A673 (cell line): ENCODE results near the gene SHROOM3. TPM values are rescaled to one million over a fixed set of nuclear protein-coding genes. Genes with fewer than 3 reads are reported as not detected.

Source experiments
- BruUV-seq: library from RNA; stranded (reverse); fragments of 400-500 nt; replicated peaks from 2 replicates; lab custom pipeline; 2021; lab: Mats Ljungman, UMichigan
- CTCF ChIA-PET: fragments of 300-600 bp; sonication (Branson Sonifier 250); formaldehyde crosslinking; loops from one replicate; lab custom pipeline; 2022; ENCODE audit warnings: antibody characterized with exemption; lab: Charles Lee
- POLR2A ChIA-PET: fragments of 300-600 bp; sonication (Branson Sonifier 250); formaldehyde crosslinking; loops from one replicate; lab custom pipeline; 2022; ENCODE audit warnings: antibody characterized with exemption; ENCODE audit not compliant: low non-redundant PET; lab: Charles Lee
- DNase-seq: peaks from one replicate; pipeline ENCODE4 v3.0.0-alpha.2; 2015; ENCODE audit warnings: low spot score
- H3K27ac ChIP-seq: fragments of 200-600 bp; sonication (generic); 2 replicates; pipeline ENCODE4 v1.5.1; 2016; ENCODE audit warnings: mixed run types, low read depth, mild to moderate bottlenecking, mixed read lengths, antibody characterized with exemption, low read length; ENCODE audit not compliant: poor library complexity, severe bottlenecking
- H3K27me3 ChIP-seq: fragments of 200-600 bp; sonication (generic); replicated peaks from 2 replicates; pipeline ENCODE4 v1.6.1; 2017; ENCODE audit warnings: mixed run types, low read depth, mild to moderate bottlenecking, mixed read lengths, antibody characterized with exemption, low read length; ENCODE audit not compliant: insufficient read depth, poor library complexity
- H3K36me3 ChIP-seq: fragments of 200-600 bp; sonication (generic); 2 replicates; pipeline ENCODE4 v1.6.1; 2016; ENCODE audit warnings: mixed run types, mild to moderate bottlenecking, mixed read lengths, antibody characterized with exemption, low read length; ENCODE audit not compliant: insufficient read depth, poor library complexity, severe bottlenecking
- H3K4me1 ChIP-seq: fragments of 200-600 bp; sonication (generic); 2 replicates; pipeline ENCODE4 v1.6.1; 2017; ENCODE audit warnings: mixed run types, mild to moderate bottlenecking, mixed read lengths, antibody characterized with exemption, low read length; ENCODE audit not compliant: insufficient read depth, poor library complexity, severe bottlenecking
- H3K4me3 ChIP-seq: fragments of 200-600 bp; sonication (generic); 2 replicates; pipeline ENCODE4 v1.5.1; 2016; ENCODE audit warnings: low read depth, mixed run types, mild to moderate bottlenecking, mixed read lengths, low read length; ENCODE audit not compliant: poor library complexity, severe bottlenecking
- H3K9me3 ChIP-seq: fragments of 200-600 bp; sonication (generic); 2 replicates; pipeline ENCODE4 v1.6.1; 2016; ENCODE audit warnings: mixed run types, low read depth, mild to moderate bottlenecking, mixed read lengths, antibody characterized with exemption, low read length; ENCODE audit not compliant: poor library complexity, severe bottlenecking
- EZH2 ChIP-seq: fragments of 200-600 bp; sonication (generic); IDR thresholded peaks from 2 replicates; pipeline ENCODE4 v1.6.1; 2017; ENCODE audit warnings: borderline replicate concordance, low read depth, mild to moderate bottlenecking, mixed read lengths, antibody characterized with exemption, low read length; ENCODE audit not compliant: poor library complexity, severe bottlenecking
- intact Hi-C: fragments of 100-400 bp; cut with micrococcal nuclease; formaldehyde crosslinking; loops from one replicate; pipeline ENCODE4 v1.10.0; 2022; ENCODE audit not compliant: unreplicated experiment
- total RNA-seq: library from RNA; stranded (reverse); gene quantifications from 2 replicates; pipeline ENCODE4 v1.2.3, GENCODE V29; 2021
- TF ChIP-seq, protein P1 (sequence below): fragments of 300-800, 200-600 bp; sonication (generic); conservative IDR thresholded peaks from 2 replicates; pipeline ENCODE4 v1.5.1; 2017; ENCODE audit warnings: low read depth, mild to moderate bottlenecking, antibody characterized with exemption, low read length, moderate library complexity, mixed read lengths

Gene SHROOM3
- total RNA-seq, 1 experiment from 2014 or later: 9.3 TPM

DNA sequence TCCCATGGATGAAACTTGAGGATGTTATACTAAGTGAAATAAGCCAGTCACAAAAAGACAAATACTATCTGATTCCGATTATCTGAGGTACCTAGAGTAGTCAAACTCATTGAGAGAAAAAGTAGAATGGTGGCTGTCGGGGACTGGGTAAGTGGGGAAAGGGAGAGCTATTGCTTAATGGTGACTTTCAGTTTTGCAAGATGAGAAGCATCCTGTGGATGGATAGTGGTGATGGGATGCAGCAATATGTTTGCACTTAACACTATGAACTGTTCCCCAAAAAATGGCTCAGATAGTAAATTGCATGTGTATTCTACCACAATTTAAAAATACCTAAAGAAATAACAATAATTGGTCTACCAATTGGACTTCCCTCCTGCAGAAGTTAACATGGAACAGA is 181.5 kb downstream of the SHROOM3 start:
- no TSS peak for BruUV-seq
- H3K27ac ChIP-seq: no peak overlapping the region
- H3K4me3 ChIP-seq: no peak overlapping the region
- no peaks in the 10 kb centered on the region for H3K9me3 ChIP-seq
- TF ChIP-seq, protein P1, sequence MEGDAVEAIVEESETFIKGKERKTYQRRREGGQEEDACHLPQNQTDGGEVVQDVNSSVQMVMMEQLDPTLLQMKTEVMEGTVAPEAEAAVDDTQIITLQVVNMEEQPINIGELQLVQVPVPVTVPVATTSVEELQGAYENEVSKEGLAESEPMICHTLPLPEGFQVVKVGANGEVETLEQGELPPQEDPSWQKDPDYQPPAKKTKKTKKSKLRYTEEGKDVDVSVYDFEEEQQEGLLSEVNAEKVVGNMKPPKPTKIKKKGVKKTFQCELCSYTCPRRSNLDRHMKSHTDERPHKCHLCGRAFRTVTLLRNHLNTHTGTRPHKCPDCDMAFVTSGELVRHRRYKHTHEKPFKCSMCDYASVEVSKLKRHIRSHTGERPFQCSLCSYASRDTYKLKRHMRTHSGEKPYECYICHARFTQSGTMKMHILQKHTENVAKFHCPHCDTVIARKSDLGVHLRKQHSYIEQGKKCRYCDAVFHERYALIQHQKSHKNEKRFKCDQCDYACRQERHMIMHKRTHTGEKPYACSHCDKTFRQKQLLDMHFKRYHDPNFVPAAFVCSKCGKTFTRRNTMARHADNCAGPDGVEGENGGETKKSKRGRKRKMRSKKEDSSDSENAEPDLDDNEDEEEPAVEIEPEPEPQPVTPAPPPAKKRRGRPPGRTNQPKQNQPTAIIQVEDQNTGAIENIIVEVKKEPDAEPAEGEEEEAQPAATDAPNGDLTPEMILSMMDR: no peak
- TF ChIP-seq EZH2: no peak
- no peak for DNase-seq
- intact Hi-C loops: no loop called here
- H3K36me3 ChIP-seq: no peaks in the 10 kb centered on the region
- no peaks in the 10 kb centered on the region for H3K4me1 ChIP-seq
- H3K27me3 ChIP-seq: no peaks in the 10 kb centered on the region
- POLR2A ChIA-PET: no interaction called here
- CTCF ChIA-PET: no interaction called here

DNA sequence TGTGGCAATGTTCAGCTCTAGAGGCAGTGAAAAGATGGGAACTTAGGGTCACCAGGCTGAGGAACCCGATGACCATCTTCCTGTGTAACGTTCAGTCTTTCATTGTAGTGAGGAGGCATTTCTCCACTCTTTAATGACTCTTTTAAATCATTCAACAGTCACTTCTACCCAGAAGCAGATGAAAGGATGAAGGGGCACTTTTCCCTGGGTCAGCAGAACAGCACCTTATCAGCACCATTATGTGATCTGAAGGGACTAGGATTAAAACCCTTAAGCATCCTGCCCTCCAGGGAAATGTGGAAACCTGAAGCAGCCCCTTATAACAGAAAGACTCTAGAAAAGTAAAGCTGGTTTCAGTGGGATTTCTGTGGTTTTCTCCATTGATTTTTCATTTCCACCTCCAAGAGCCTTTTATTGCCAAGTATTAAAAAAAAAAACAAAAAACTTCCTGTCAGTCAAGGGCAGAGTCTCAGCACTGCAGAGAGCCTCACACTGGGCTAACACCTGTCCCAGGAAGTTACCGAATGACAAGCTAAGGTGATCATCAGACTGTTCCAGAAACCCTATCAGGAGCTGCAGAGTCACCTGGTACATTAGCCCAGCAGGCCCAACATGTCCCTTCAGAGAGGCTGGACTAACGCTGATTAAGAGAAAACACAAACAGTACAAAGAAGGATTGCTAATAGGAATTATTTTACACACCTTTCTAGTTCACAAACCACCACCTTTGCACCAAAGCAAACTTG is 185.9 kb downstream of the SHROOM3 start:
- no peaks in the 10 kb centered on the region for H3K27me3 ChIP-seq
- DNase-seq: no peak
- BruUV-seq: no TSS peak
- no peak overlapping the region for H3K4me3 ChIP-seq
- no peaks in the 10 kb centered on the region for H3K36me3 ChIP-seq
- TF ChIP-seq EZH2: no peak
- TF ChIP-seq, protein P1: no peak
- ChIA-PET POLR2A (no interaction called here), CTCF (no interaction called here)
- H3K9me3 ChIP-seq: no peaks in the 10 kb centered on the region
- no peak overlapping the region for H3K27ac ChIP-seq
- intact Hi-C loops: no loop called here
- H3K4me1 ChIP-seq: no peaks in the 10 kb centered on the region

DNA sequence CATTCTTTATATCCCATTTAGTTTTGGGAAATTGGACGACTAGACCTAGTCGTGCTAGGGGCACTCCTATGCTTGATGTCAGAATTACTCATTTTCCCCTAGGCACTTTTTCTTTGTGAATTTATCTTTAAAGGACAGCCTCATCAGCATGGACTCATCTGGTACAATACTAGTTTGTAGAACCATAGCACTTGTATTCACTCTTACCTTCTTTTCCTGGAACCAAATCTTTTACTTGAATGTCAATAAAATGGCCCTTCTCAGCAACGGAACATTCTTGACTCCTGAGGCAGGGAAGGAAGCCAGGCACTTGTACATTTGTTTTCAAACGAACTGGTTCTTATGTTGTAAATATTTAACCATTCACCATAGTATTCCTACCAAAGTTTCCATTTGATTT is 187.1 kb downstream of the SHROOM3 start:
- Histone ChIP-seq H3K27ac (no peak overlapping the region), H3K36me3 (no peaks in the 10 kb centered on the region), H3K9me3 (no peaks in the 10 kb centered on the region), H3K4me1 (no peaks in the 10 kb centered on the region), H3K4me3 (no peak overlapping the region), H3K27me3 (no peaks in the 10 kb centered on the region)
- no peak for DNase-seq
- intact Hi-C loops: no loop called here
- ChIA-PET CTCF (no interaction called here), POLR2A (no interaction called here)
- no TSS peak for BruUV-seq
- no peak for TF ChIP-seq EZH2
- TF ChIP-seq, protein P1: no peak
